ENCODE measurements around the gene PLXNC1.

PLXNC1 gene

GRCh38 chr12:94147991-94148738 lies at the start of gene PLXNC1:
TSS of gene PLXNC1 (plus strand) at chr12:94148577. CDS start at chr12:94148972, 395 bp downstream.
- peak; percentile 28 to 53 for DNase-seq

- no peak for DNase-seq
Measured at GRCh38 chr12:94099191-94099590, 49.2 kb upstream of the PLXNC1 start.

- DNase-seq, result no peak
Measured at GRCh38 chr12:94099632-94100031, 48.7 kb upstream of the PLXNC1 start.

- peak in 1 of 2 experiments; percentile 5 for DNase-seq
Measured at GRCh38 chr12:94100211-94100627, 48.2 kb upstream of the PLXNC1 start.

- peak; percentile 71 to 72 for DNase-seq
Measured at GRCh38 chr12:94100990-94101737, 47.2 kb upstream of the PLXNC1 start.

- peak; percentile 84 to 87 for DNase-seq
Measured at GRCh38 chr12:94101738-94102660, 46.4 kb upstream of the PLXNC1 start.

GRCh38 chr12:94103986-94104385 lies 44.4 kb upstream of the PLXNC1 start:
- DNase-seq, result no peak

GRCh38 chr12:94107910-94108309 lies 40.5 kb upstream of the PLXNC1 start:
- DNase-seq, result no peak

- no peak for DNase-seq
Measured at GRCh38 chr12:94109160-94109559, 39.2 kb upstream of the PLXNC1 start.

GRCh38 chr12:94110258-94110657 lies 38.1 kb upstream of the PLXNC1 start:
- DNase-seq, result no peak

GRCh38 chr12:94111302-94111701 lies 37.1 kb upstream of the PLXNC1 start:
- DNase-seq, result no peak

- peak; percentile 7 to 47 for DNase-seq
Measured at GRCh38 chr12:94112121-94112520, 36.3 kb upstream of the PLXNC1 start.

- no peak for DNase-seq
Measured at GRCh38 chr12:94114166-94114565, 34.2 kb upstream of the PLXNC1 start.

- no peak for DNase-seq
Measured at GRCh38 chr12:94116191-94116590, 32.2 kb upstream of the PLXNC1 start.

GRCh38 chr12:94121886-94122285 lies 26.5 kb upstream of the PLXNC1 start:
- no peak for DNase-seq

- DNase-seq, result no peak
Measured at GRCh38 chr12:94122591-94122990, 25.8 kb upstream of the PLXNC1 start.

GRCh38 chr12:94123127-94123526 lies 25.2 kb upstream of the PLXNC1 start:
- peak; percentile 3 to 27 for DNase-seq

- DNase-seq, result peak; percentile 40 to 49
Measured at GRCh38 chr12:94126067-94126466, 22.3 kb upstream of the PLXNC1 start.

- DNase-seq, result no peak
Measured at GRCh38 chr12:94127239-94128131, 20.9 kb upstream of the PLXNC1 start.

GRCh38 chr12:94128280-94128679 lies 20.1 kb upstream of the PLXNC1 start:
- DNase-seq, result no peak

GRCh38 chr12:94133964-94134795 lies 14.2 kb upstream of the PLXNC1 start:
- DNase-seq, result peak; percentile 76 to 79
